A549 (cell line): ENCODE results near the gene PLEKHG4B. TPM values are rescaled to one million over a fixed set of nuclear protein-coding genes. Genes with fewer than 3 reads are reported as not detected.

Experiments used
- ATAC-seq, 2 experiments: fragments of 200-7000 bp in 1 of 2; fragments of >200 bp in 1 of 2; cut with Nextera tagmentation in 1 of 2; cut with Tn5 transposase in 1 of 2; 3 replicates each; pipeline versions ENCODE4 v1.8.0 to v1.9.1; 2018 to 2020; ENCODE audit warnings: mild to moderate bottlenecking in 1 of 2, moderate library complexity in 1 of 2
- CTCF ChIA-PET: fragments of 300-600 bp; sonication (Branson Sonifier 250); formaldehyde crosslinking; extraction: SDS; loops from one replicate; lab custom pipeline; 2021; ENCODE audit warnings: antibody characterized with exemption, inconsistent platforms; lab: Yijun Ruan, JAX
- POLR2A ChIA-PET: fragments of 350-600 bp; formaldehyde crosslinking; extraction: SDS; loops from one replicate; lab custom pipeline; 2021; ENCODE audit warnings: antibody characterized with exemption, inconsistent platforms; lab: Yijun Ruan, JAX
- DNase-seq, 2 experiments: peaks; one replicate each; pipeline versions ENCODE4 v3.0.0 to v3.0.0-alpha.2; 2011 to 2016; ENCODE audit warnings: low read depth in 1 of 2, low spot score in 1 of 2
- FAIRE-seq: peaks from 2 replicates; lab custom pipeline; 2011; peaks lifted over from hg19 to GRCh38; lab: Jason Lieb, UNC
- H3K27ac ChIP-seq, 2 experiments: fragments of >200 bp; sonication (Bioruptor Twin); formaldehyde crosslinking; 3 replicates each; pipeline ENCODE4 v1.5.1; 2016 to 2017
- H3K4me1 ChIP-seq: fragments of >200 bp; sonication (Bioruptor Twin); formaldehyde crosslinking; 3 replicates; pipeline ENCODE4 v1.6.1; 2016
- H3K4me2 ChIP-seq: fragments of >200 bp; sonication (Bioruptor Twin); formaldehyde crosslinking; 3 replicates; pipeline ENCODE4 v1.6.1; 2016
- H3K4me3 ChIP-seq: fragments of >200 bp; sonication (Bioruptor Twin); formaldehyde crosslinking; 3 replicates; pipeline ENCODE4 v1.5.1; 2016
- H3K9me3 ChIP-seq: fragments of >200 bp; sonication (Bioruptor Twin); formaldehyde crosslinking; 3 replicates; pipeline ENCODE4 v1.6.1; 2016
- CBX2 ChIP-seq: fragments of 200-600 bp; sonication (generic); IDR thresholded peaks from 2 replicates; pipeline ENCODE4 v1.6.1; 2016; ENCODE audit warnings: low read depth, mild to moderate bottlenecking, borderline replicate concordance
- CBX8 ChIP-seq: fragments of 200-600 bp; sonication (generic); IDR thresholded peaks from 2 replicates; pipeline ENCODE4 v1.6.1; 2016
- CTCF ChIP-seq: fragments of >200 bp; sonication (Bioruptor Twin); formaldehyde crosslinking; IDR thresholded peaks from 3 replicates; pipeline ENCODE4 v1.5.1; 2016
- EP300 ChIP-seq, 2 experiments: fragments of >200 bp; sonication (Bioruptor Twin); formaldehyde crosslinking; IDR thresholded peaks; 2 replicates in 1 of 2; 3 replicates in 1 of 2; pipeline ENCODE4 v1.6.1; 2016 to 2017
- ESRRA ChIP-seq: fragments of 150-350 bp; IDR thresholded peaks from 2 replicates; pipeline ENCODE4 v1.6.1; 2014; ENCODE audit warnings: mild to moderate bottlenecking, low read length, borderline replicate concordance
- FOSB ChIP-seq: fragments of 250-450 bp; sonication (Bioruptor Pico); IDR thresholded peaks from 2 replicates; pipeline ENCODE4 v1.5.0; 2020; ENCODE audit warnings: mild to moderate bottlenecking, moderate library complexity
- FOXS1 ChIP-seq: fragments of 250-450 bp; sonication (Bioruptor Pico); IDR thresholded peaks from 2 replicates; pipeline ENCODE4 v1.5.0; 2020; ENCODE audit warnings: mild to moderate bottlenecking, moderate library complexity
- HES2 ChIP-seq: fragments of >200 bp; sonication (Bioruptor Twin); formaldehyde crosslinking; IDR thresholded peaks from 2 replicates; pipeline ENCODE4 v1.6.1; 2016
- HEYL ChIP-seq: fragments of 250-450 bp; sonication (Bioruptor Pico); IDR thresholded peaks from 2 replicates; pipeline ENCODE4 v1.8.0; 2021; ENCODE audit warnings: mild to moderate bottlenecking, moderate library complexity
- HOXB13 ChIP-seq: fragments of 250-450 bp; sonication (Bioruptor Pico); IDR thresholded peaks from 2 replicates; pipeline ENCODE4 v1.5.0; 2020; ENCODE audit warnings: low read depth, mild to moderate bottlenecking, moderate library complexity
- HOXB5 ChIP-seq: fragments of 250-450 bp; sonication (Bioruptor Pico); IDR thresholded peaks from 2 replicates; pipeline ENCODE4 v1.5.0; 2020; ENCODE audit warnings: mild to moderate bottlenecking, moderate library complexity
- MAFK ChIP-seq: fragments of 450-650 bp; IDR thresholded peaks from 2 replicates; pipeline ENCODE4 v1.6.1; 2014; ENCODE audit not compliant: partially characterized antibody
- MAX ChIP-seq: IDR thresholded peaks from 2 replicates; pipeline ENCODE4 v1.6.1; 2012
- MAZ ChIP-seq: fragments of 150-350 bp; IDR thresholded peaks from 2 replicates; pipeline ENCODE4 v1.6.1; 2014; ENCODE audit warnings: antibody characterized with exemption, low read depth, low read length, borderline replicate concordance
- NPAS2 ChIP-seq: fragments of 250-450 bp; sonication (Bioruptor Pico); IDR thresholded peaks from 2 replicates; pipeline ENCODE4 v1.8.0; 2022; ENCODE audit warnings: mild to moderate bottlenecking, moderate library complexity, borderline replicate concordance
- PBX3 ChIP-seq: IDR thresholded peaks from 2 replicates; pipeline ENCODE4 v1.6.1; 2012
- PHF8 ChIP-seq: fragments of 200-600 bp; sonication (generic); IDR thresholded peaks from 2 replicates; pipeline ENCODE4 v1.6.1; 2016; ENCODE audit warnings: low read depth, mild to moderate bottlenecking, antibody characterized with exemption, moderate library complexity, borderline replicate concordance
- POLR2A ChIP-seq: IDR thresholded peaks from 2 replicates; pipeline ENCODE4 v1.6.1; 2012; ENCODE audit warnings: mild to moderate bottlenecking, low read length
- POLR2AphosphoS2 ChIP-seq: conservative IDR thresholded peaks from 2 replicates; pipeline ENCODE4 v1.6.1; 2012; ENCODE audit warnings: low read length, improper control_type of control experiment, inconsistent platforms
- RAD21 ChIP-seq, 2 experiments: fragments of >200 bp in 1 of 2; sonication (Bioruptor Twin) in 1 of 2; formaldehyde crosslinking in 1 of 2; IDR thresholded peaks in 1 of 2; conservative IDR thresholded peaks in 1 of 2; 2 replicates in 1 of 2; 3 replicates in 1 of 2; pipeline ENCODE4 v1.6.1; 2012 to 2018; ENCODE audit warnings: inconsistent platforms in 1 of 2
- RCOR1 ChIP-seq: fragments of 150-350 bp; IDR thresholded peaks from 2 replicates; pipeline ENCODE4 v1.6.1; 2014; ENCODE audit warnings: antibody characterized with exemption, low read length, low read depth
- RFX5 ChIP-seq: fragments of 450-650 bp; IDR thresholded peaks from 2 replicates; pipeline ENCODE4 v1.7.1; 2014; ENCODE audit warnings: antibody characterized with exemption, mild to moderate bottlenecking, moderate library complexity
- SREBF2 ChIP-seq: fragments of 450-650 bp; IDR thresholded peaks from 2 replicates; pipeline ENCODE4 v1.6.1; 2014; ENCODE audit warnings: mild to moderate bottlenecking, moderate library complexity
- TFCP2L1 ChIP-seq: fragments of 250-450 bp; sonication (Bioruptor Pico); IDR thresholded peaks from 2 replicates; pipeline ENCODE4 v1.5.0; 2021; ENCODE audit warnings: mild to moderate bottlenecking
- ZSCAN20 ChIP-seq: fragments of 250-450 bp; sonication (Bioruptor Pico); IDR thresholded peaks from 2 replicates; pipeline ENCODE4 v1.8.0; 2022; ENCODE audit warnings: mild to moderate bottlenecking, moderate library complexity
- WGBS: methylation state at CpG from one replicate; pipeline ENCODE4 v1.1.6; 2017; ENCODE audit errors: missing lambda C conversion rate; 5-methylcytosine and 5-hydroxymethylcytosine counted together
- polyA plus RNA-seq, 4 experiments: library from polyadenylated mRNA; depleted of rRNA in 3 of 4; stranded (reverse); fragments of >200 nt; fragmentation: RNase III in 1 of 4; extraction: RNeasy Plus Mini Kit Qiagen cat#74134 plus additional on column Dnase treatment in 1 of 4; gene quantifications; 2 replicates in 3 of 4; 3 replicates in 1 of 4; pipeline ENCODE4 v1.2.3, GENCODE V29; 2011 to 2017

PLEKHG4B gene
- polyA plus RNA-seq, 2 of the 4 experiments (the other 2 are of a cell fraction), result 0.57 to 0.59 TPM

- FAIRE-seq, result peak; percentile 67
- no peak for TF ChIP-seq MAFK
- no peak for TF ChIP-seq RCOR1
- no peak for TF ChIP-seq HOXB13 (CRISPR knock-in tag)
- no peak for TF ChIP-seq POLR2A
- TF ChIP-seq CBX8, result no peak
- TF ChIP-seq HEYL (CRISPR knock-in tag), result no peak
- no peak for TF ChIP-seq FOSB (CRISPR knock-in tag)
- no peak for TF ChIP-seq EP300 (IDR thresholded peaks at IDR 0.05)
- TF ChIP-seq RFX5, result no peak
- no peak for TF ChIP-seq HOXB5
- TF ChIP-seq POLR2AphosphoS2, result no peak
- TF ChIP-seq RAD21 (conservative IDR thresholded peaks at IDR 0.05 in 1 of 2, IDR thresholded peaks at IDR 0.05 in 1 of 2), result no peak
- no peak for TF ChIP-seq FOXS1 (CRISPR knock-in tag)
- TF ChIP-seq MAZ, result no peak
- no peak for TF ChIP-seq NPAS2 (CRISPR knock-in tag)
- TF ChIP-seq MAX, result no peak
- TF ChIP-seq HES2, result no peak
- no peak for TF ChIP-seq TFCP2L1
- TF ChIP-seq SREBF2, result no peak
- TF ChIP-seq CTCF, result no peak
- POLR2A ChIA-PET, result no interaction called here
- Histone ChIP-seq H3K4me3 (no peak overlapping the region), H3K27ac (no peak overlapping the region), H3K9me3 (no peaks in the 10 kb centered on the region), H3K4me2 (no peak overlapping the region), H3K4me1 (0 out of 3 replicates have a peak, but pooled peaks cover 5% of the 10 kb centered on the region)
- CTCF ChIA-PET, result no interaction called here
- WGBS, result 84% methylated on average over 57 of the region's 60 CpGs
- DNase-seq, result no peak
- no peak for ATAC-seq
Observed at GRCh38 chr5:50724-51499, 41.1 kb upstream of the PLEKHG4B start.

DNA sequence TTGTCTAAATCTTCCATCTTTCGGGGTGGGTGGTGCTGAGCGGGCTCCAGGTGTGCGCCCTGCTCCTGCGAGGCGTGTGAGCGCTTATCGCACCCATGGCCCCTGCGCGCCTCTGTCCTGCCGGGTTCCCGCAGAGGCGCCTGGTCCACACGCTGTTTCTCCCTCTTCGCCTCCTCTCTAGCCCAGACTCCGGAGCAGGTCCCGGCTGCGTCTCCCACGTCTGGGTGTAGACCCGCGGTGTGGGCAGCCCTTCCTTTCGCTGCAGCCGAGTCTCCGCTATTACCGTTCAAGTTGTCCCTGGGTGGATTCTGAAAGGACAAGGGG, 40.5 kb upstream of the PLEKHG4B start:
- Histone ChIP-seq H3K27ac (no peak overlapping the region), H3K4me2 (no peak overlapping the region), H3K4me1 (0 out of 3 replicates have a peak, but pooled peaks cover 5% of the 10 kb centered on the region), H3K4me3 (no peak overlapping the region), H3K9me3 (no peaks in the 10 kb centered on the region)
- DNase-seq (no peak), ATAC-seq (no peak), FAIRE-seq (no peak)
- 95% methylated on average over 24 of the region's 24 CpGs for WGBS
- ChIA-PET POLR2A (no interaction called here), CTCF (no interaction called here)
- TF ChIP-seq CBX2 (no peak), PHF8 (no peak), NPAS2 (CRISPR knock-in tag) (no peak), ZSCAN20 (CRISPR knock-in tag) (no peak), ESRRA (no peak), PBX3 (no peak), CTCF (no peak), POLR2A (no peak)
